HepG2 (cell line): ENCODE measurements around the gene ZBTB17. TPM values are rescaled to one million over a fixed set of nuclear protein-coding genes. Genes with fewer than 3 reads are reported as not detected.
A peak's percentile ranks its signal among the peaks of the same experiment; 100 is the strongest.

Experiments used
- DNMT3B ChIP-seq: conservative IDR thresholded peaks from 2 replicates; pipeline ENCODE4 v1.6.1; 2016; ENCODE audit warnings: missing biosample characterization, control low read depth
- ELK4 ChIP-seq: sonication (generic); formaldehyde crosslinking; IDR thresholded peaks from 2 replicates; pipeline ENCODE4 v1.9.0; 2021; ENCODE audit warnings: missing genetic modification reagents, borderline replicate concordance
- NFATC3 ChIP-seq: sonication (generic); formaldehyde crosslinking; IDR thresholded peaks from 2 replicates; pipeline ENCODE4 v1.5.1; 2020; ENCODE audit warnings: mild to moderate bottlenecking, missing genetic modification reagents
- NPAS2 ChIP-seq: sonication (generic); formaldehyde crosslinking; IDR thresholded peaks from 2 replicates; pipeline ENCODE4 v1.8.0; 2022; ENCODE audit warnings: mild to moderate bottlenecking, missing genetic modification reagents, borderline replicate concordance
- PRDM4 ChIP-seq: sonication (generic); formaldehyde crosslinking; IDR thresholded peaks from 2 replicates; pipeline ENCODE4 v1.9.0; 2021; ENCODE audit warnings: missing genetic modification reagents, borderline replicate concordance
- PRMT3 ChIP-seq: sonication (generic); formaldehyde crosslinking; IDR thresholded peaks from 2 replicates; pipeline ENCODE4 v1.8.1; 2022; ENCODE audit warnings: low read depth, mild to moderate bottlenecking, moderate library complexity, missing genetic modification reagents, borderline replicate concordance
- ZFP36 ChIP-seq: fragments of 150-350 bp; IDR thresholded peaks from 2 replicates; pipeline ENCODE4 v1.6.1; 2018; ENCODE audit warnings: borderline replicate concordance, low read length, low read depth; ENCODE audit not compliant: partially characterized antibody
- ZMYM4 ChIP-seq: sonication (generic); formaldehyde crosslinking; IDR thresholded peaks from 2 replicates; pipeline ENCODE4 v1.8.1; 2023; ENCODE audit warnings: mild to moderate bottlenecking, missing genetic modification reagents
- ZNF275 ChIP-seq: sonication (generic); formaldehyde crosslinking; IDR thresholded peaks from 2 replicates; pipeline ENCODE4 v1.8.0; 2022; ENCODE audit warnings: missing genetic modification reagents, mild to moderate bottlenecking, inconsistent platforms, borderline replicate concordance
- ZNF318 ChIP-seq: sonication (generic); formaldehyde crosslinking; IDR thresholded peaks from 2 replicates; pipeline ENCODE4 v1.4.0; 2020; ENCODE audit warnings: mild to moderate bottlenecking, missing genetic modification reagents
- polyA plus RNA-seq, 8 experiments: library from polyadenylated mRNA; depleted of rRNA in 3 of 8; stranded (reverse) in 7 of 8; unstranded in 1 of 8; fragments of >200 nt; fragmentation: Illumina TruSeq in 4 of 8; extraction: Trizol in 4 of 8; gene quantifications; 2 replicates each; pipeline versions ENCODE4 v1.2.1 to v1.2.3, GENCODE V29; 2011 to 2016; ENCODE audit warnings: low read depth in 4 of 8, missing spikeins in 1 of 8, mixed read lengths in 1 of 8; ENCODE audit not compliant: insufficient read depth in 1 of 8
- total RNA-seq, 5 experiments: library from RNA; depleted of rRNA; stranded (reverse); fragments of >200 nt; fragmentation: Illumina TruSeq; extraction: Trizol; gene quantifications; 2 replicates each; pipeline ENCODE4 v1.2.3, GENCODE V29; 2016; ENCODE audit warnings: low read depth in 1 of 5

Gene ZBTB17
- total and polyA plus RNA-seq, 2 of the 13 experiments (the other 11 are each of a cell fraction or from before 2014, with no cell fraction given) = 16.7 to 17.0 TPM

GRCh38 chr1:15994590-15995351 lies 18.9 kb upstream of the ZBTB17 start (continued):
- TF ChIP-seq PRDM4 (CRISPR knock-in tag) (no peak), ZNF318 (CRISPR knock-in tag) (no peak), PRMT3 (no peak), ZFP36 (no peak), DNMT3B (no peak), NPAS2 (no peak), ELK4 (no peak), ZMYM4 (CRISPR knock-in tag) (peak; percentile 43; the same call in 1 of the 2 replicates), NFATC3 (CRISPR knock-in tag) (no peak), ZNF275 (no peak)
